Measurements from ENCODE around the gene WNT4. TPM values are rescaled to one million over a fixed set of nuclear protein-coding genes. Genes with fewer than 3 reads are reported as not detected.

The WNT4 gene
- total RNA-seq, 1 donor from 2014 or later = 0.05 TPM

DNA sequence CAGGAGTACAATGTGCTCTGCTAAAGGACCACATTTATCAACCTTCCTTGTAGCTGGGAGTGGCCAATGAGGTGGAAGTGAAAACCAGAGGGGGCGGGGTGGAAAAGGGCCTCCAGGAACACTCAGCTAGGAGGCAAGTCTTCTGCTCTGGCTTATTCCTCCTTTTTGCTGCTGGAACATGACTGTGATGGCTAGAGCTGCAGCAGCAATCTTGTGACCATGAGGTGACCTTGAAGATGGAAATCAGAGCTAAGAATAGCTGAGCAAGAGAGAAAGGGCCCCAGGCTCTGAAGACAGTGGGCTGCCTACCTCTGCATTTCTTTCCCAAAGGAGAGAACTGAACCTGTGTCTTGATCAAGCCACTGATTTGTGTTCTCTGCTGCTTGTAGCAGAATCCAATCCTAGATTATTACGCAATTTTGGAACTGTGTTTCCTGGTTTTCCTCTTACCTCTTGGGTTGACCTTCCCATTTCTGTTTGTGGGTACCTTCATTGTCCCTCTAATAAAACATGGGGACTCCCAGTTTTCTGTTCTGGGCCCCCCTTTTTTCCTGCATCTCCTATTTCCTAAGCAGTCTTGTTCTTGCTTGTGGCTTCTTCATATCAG lies 36.4 kb upstream of the WNT4 start:
- Mint-ChIP-seq H3K27me3 (ENCODE audit: low read depth) (peaks cover 45% of the 10 kb centered on the region), H3K4me3 (ENCODE audit: unreplicated experiment) (no peak overlapping the region), H3K27ac (ENCODE audit: unreplicated experiment) (no peak overlapping the region), H3K36me3 (ENCODE audit: low read depth) (peaks cover 5% of the 10 kb centered on the region), H3K4me1 (ENCODE audit: low read depth) (no peaks in the 10 kb centered on the region), H3K9me3 (ENCODE audit: low read depth) (peaks cover 2% of the 10 kb centered on the region)
- DNase-seq (ENCODE audit: low spot score) = no peak
- TF ChIP-seq, protein P1, sequence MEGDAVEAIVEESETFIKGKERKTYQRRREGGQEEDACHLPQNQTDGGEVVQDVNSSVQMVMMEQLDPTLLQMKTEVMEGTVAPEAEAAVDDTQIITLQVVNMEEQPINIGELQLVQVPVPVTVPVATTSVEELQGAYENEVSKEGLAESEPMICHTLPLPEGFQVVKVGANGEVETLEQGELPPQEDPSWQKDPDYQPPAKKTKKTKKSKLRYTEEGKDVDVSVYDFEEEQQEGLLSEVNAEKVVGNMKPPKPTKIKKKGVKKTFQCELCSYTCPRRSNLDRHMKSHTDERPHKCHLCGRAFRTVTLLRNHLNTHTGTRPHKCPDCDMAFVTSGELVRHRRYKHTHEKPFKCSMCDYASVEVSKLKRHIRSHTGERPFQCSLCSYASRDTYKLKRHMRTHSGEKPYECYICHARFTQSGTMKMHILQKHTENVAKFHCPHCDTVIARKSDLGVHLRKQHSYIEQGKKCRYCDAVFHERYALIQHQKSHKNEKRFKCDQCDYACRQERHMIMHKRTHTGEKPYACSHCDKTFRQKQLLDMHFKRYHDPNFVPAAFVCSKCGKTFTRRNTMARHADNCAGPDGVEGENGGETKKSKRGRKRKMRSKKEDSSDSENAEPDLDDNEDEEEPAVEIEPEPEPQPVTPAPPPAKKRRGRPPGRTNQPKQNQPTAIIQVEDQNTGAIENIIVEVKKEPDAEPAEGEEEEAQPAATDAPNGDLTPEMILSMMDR (IDR thresholded peaks at IDR 0.05) = no peak

DNA sequence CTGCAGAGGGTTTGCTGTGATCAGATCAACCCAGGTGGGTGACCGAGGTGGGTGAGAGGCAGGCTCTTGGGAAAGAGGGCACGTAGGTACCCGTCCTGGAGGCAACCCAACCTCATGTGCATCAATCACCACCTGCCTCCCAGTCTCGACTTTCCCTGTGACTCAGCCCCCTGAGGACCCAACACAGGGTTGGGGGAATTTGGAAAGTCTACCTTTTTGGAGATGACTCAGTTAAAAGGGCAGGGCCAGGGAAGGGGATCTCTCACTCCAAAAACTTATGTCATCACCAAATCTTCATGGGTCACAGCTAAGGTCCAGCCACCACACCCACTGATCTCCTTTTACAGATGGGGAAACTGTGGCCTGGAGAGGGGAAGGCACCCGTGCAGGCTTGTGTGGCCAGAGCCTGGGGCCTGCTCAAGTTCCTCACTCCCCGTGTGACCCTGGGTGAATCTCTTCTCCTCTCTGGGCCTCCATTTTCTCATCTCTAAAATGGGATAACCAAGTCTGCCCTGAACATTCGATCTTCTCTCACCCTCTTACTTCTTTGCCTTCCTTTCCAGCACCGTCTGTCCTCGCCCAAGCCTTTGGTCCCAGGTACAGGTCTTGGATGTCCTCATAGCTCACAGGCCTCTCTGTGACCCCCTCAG lies 34.6 kb upstream of the WNT4 start:
- peaks cover 2% of the 10 kb centered on the region for H3K9me3 Mint-ChIP-seq (ENCODE audit: low read depth)
- H3K4me1 Mint-ChIP-seq (ENCODE audit: low read depth) = no peaks in the 10 kb centered on the region
- H3K27ac Mint-ChIP-seq (ENCODE audit: unreplicated experiment) = no peak overlapping the region
- DNase-seq (ENCODE audit: low spot score) = no peak
- H3K27me3 Mint-ChIP-seq (ENCODE audit: low read depth) = peaks cover 30% of the 10 kb centered on the region
- peaks cover 5% of the 10 kb centered on the region for H3K36me3 Mint-ChIP-seq (ENCODE audit: low read depth)
- H3K4me3 Mint-ChIP-seq (ENCODE audit: unreplicated experiment) = no peak overlapping the region
- TF ChIP-seq, protein P1 (IDR thresholded peaks at IDR 0.05) = no peak

DNA sequence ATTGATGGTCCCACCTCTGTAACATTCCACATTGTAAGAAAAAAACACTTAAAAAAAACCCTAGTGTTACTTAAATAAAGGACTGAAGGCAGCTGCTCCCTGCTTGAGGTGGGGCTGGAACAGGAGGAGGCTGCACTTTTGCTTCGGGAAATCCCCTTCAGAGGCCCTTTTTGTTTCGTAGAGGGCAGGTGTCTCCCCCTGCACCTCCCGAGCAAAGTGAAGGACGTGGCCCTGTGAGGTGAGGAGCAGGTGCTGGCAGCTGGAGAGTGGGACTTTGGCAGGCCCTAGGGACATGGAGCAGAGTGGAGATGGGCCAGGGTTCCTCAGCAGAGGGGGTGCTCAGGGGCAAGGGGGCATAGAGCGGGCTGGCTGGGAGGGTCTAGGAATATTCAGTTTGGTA lies 33.4 kb upstream of the WNT4 start:
- Mint-ChIP-seq H3K9me3 (ENCODE audit: low read depth) (peaks cover 2% of the 10 kb centered on the region), H3K27me3 (ENCODE audit: low read depth) (peaks cover 20% of the 10 kb centered on the region), H3K4me3 (ENCODE audit: unreplicated experiment) (no peak overlapping the region), H3K36me3 (ENCODE audit: low read depth) (no peaks in the 10 kb centered on the region), H3K4me1 (ENCODE audit: low read depth) (no peaks in the 10 kb centered on the region), H3K27ac (ENCODE audit: unreplicated experiment) (no peak overlapping the region)
- TF ChIP-seq, protein P1 (IDR thresholded peaks at IDR 0.05) = no peak
- no peak for DNase-seq (ENCODE audit: low spot score)

DNA sequence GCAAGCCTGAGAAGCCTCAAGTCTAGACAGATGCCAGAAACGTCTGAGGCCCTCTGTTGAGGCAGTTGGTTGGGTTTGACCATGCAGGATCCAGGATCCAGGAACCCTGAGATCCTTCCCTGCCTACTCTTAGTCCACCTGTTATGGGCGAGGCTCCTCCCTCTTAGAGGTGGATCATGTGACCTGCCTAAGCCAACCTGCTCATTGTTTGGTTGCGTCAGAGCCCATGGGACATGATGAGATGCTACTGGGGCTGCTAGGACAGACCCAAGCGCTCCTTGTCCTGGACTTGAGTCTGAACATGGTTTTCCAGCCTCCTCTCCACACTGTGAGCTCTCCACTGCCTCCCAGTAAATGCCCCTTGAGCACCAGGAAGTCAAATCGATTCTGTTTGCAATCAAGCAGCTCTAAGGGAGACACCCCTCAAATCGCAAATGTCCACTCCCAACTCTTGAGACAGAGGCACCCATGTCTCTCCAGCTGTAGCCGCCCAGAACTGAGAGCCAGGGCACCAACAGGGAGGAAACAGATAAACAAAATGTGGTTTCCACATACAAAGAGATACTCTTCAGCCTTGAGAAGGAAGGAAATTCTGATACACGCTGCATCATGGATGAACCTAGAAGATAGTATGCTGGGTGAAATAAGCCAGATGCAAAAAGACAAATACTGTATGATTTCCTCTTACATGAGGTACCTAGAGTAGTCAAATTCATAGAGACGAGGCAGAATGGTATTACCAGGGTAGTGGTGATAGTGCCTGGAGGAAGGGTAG lies 31.7 kb upstream of the WNT4 start:
- Mint-ChIP-seq H3K9me3 (ENCODE audit: low read depth) (peaks cover 2% of the 10 kb centered on the region), H3K27me3 (ENCODE audit: low read depth) (peaks cover 18% of the 10 kb centered on the region), H3K27ac (ENCODE audit: unreplicated experiment) (no peak overlapping the region), H3K36me3 (ENCODE audit: low read depth) (no peaks in the 10 kb centered on the region), H3K4me1 (ENCODE audit: low read depth) (no peaks in the 10 kb centered on the region), H3K4me3 (ENCODE audit: unreplicated experiment) (no peak overlapping the region)
- DNase-seq (ENCODE audit: low spot score) = no peak
- TF ChIP-seq, protein P1 (IDR thresholded peaks at IDR 0.05) = no peak

DNA sequence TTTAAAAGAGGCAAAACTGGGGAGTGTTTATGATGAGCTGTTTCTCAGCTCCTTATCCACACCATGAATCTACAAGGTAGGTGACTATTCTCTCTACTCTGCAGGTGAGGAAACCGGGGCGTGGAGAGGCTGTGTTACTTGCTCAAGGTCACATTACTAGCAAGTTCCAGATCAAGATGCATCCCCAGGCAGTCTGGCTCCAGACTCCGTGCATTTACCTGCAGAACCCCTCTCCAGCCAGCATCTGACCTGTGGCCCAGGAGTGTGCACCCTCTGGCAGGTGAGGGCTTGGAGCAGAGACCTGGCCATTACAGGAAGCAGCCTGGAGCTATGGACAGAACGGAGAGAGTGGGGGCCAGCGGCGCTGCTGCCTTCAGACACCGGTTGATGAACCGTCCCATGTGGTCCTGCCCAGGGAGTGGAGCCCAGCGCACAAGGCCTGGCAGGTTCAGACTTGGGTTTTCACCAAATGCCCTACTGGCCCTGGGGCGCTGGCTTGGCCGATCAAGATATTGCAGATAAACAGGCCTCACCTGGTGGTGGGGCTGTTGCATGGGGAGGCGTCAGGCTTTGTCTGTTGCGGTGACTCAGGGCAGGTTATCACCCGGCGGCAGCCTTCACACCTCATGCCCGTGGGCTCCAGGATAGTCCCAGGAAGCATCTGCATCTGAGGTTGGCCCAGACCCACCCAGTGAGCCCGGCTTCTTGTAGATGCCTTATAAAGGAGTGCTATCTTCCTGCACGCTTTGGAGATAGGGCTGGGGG lies 29.2 kb upstream of the WNT4 start:
- peaks cover 21% of the 10 kb centered on the region for H3K27me3 Mint-ChIP-seq (ENCODE audit: low read depth)
- no peak overlapping the region for H3K27ac Mint-ChIP-seq (ENCODE audit: unreplicated experiment)
- TF ChIP-seq, protein P1 (IDR thresholded peaks at IDR 0.05) = no peak
- no peaks in the 10 kb centered on the region for H3K4me1 Mint-ChIP-seq (ENCODE audit: low read depth)
- H3K9me3 Mint-ChIP-seq (ENCODE audit: low read depth) = no peaks in the 10 kb centered on the region
- H3K36me3 Mint-ChIP-seq (ENCODE audit: low read depth) = no peaks in the 10 kb centered on the region
- H3K4me3 Mint-ChIP-seq (ENCODE audit: unreplicated experiment) = no peak overlapping the region
- DNase-seq (ENCODE audit: low spot score) = no peak
